Activated CD4-positive, alpha-beta T cell treated with anti-CD3 and anti-CD28 coated beads, Interleukin-2, amount 50 U/mL, for 4 hours (primary cell): ENCODE measurements around the gene RPL23.
A peak's percentile ranks its signal among the peaks of the same experiment; 100 is the strongest.

Source experiments
- DNase-seq, 2 experiments: peaks; one replicate each; pipeline ENCODE4 v3.0.0-alpha.2; 2020

Gene RPL23

GRCh38 chr17:38883592-38884526 lies 30.3 kb upstream of the RPL23 start:
- no peak for DNase-seq

GRCh38 chr17:38882870-38883269 lies 29.3 kb upstream of the RPL23 start:
- DNase-seq = no peak

GRCh38 chr17:38881600-38882191 lies 28.2 kb upstream of the RPL23 start:
- no peak for DNase-seq

- no peak for DNase-seq
Measured at GRCh38 chr17:38879878-38880665, 26.6 kb upstream of the RPL23 start.

- DNase-seq = no peak
Measured at GRCh38 chr17:38877130-38877851, 23.8 kb upstream of the RPL23 start.

- DNase-seq = no peak
Measured at GRCh38 chr17:38875477-38876075, 22.1 kb upstream of the RPL23 start.

- no peak for DNase-seq
Measured at GRCh38 chr17:38874505-38875400, 21.2 kb upstream of the RPL23 start.

GRCh38 chr17:38873640-38874380 lies 20.3 kb upstream of the RPL23 start:
- DNase-seq = no peak

GRCh38 chr17:38872671-38873385 lies 19.3 kb upstream of the RPL23 start:
- DNase-seq = no peak

- DNase-seq = no peak
Measured at GRCh38 chr17:38872027-38872511, 18.5 kb upstream of the RPL23 start.

- peak; percentile 78 to 79 for DNase-seq
Measured at GRCh38 chr17:38871247-38872015, 17.9 kb upstream of the RPL23 start.

- DNase-seq = peak; percentile 47 to 56
Measured at GRCh38 chr17:38870259-38871165, 17.0 kb upstream of the RPL23 start.

- DNase-seq = peak; percentile 75 to 76
Measured at GRCh38 chr17:38869526-38870258, 16.2 kb upstream of the RPL23 start, which contains the start of gene LASP1. Gene LASP1 (plus strand): TSS chr17:38870058. CDS start chr17:38870190, 132 bp downstream.

- DNase-seq = peak; percentile 84
Measured at GRCh38 chr17:38868817-38869525, 15.4 kb upstream of the RPL23 start.

- DNase-seq = no peak
Measured at GRCh38 chr17:38867968-38868816, 14.7 kb upstream of the RPL23 start.
